C4-2B (cell line): Measurements from ENCODE around the gene CD69.
"Not testable (repeated sequence)": the region's sequence is repeated elsewhere in the genome, so short reads cannot be mapped to it uniquely, and the experiment has no call there.

Experiments
- H3K27ac ChIP-seq: fragments of 450-650 bp; 2 replicates; pipeline ENCODE4 v1.5.1; 2017
- ZFX ChIP-seq: fragments of 450-650 bp; IDR thresholded peaks from 2 replicates; pipeline ENCODE4 v1.6.1; 2017
- TF ChIP-seq, protein P1 (sequence below): fragments of 450-650 bp; conservative IDR thresholded peaks from 2 replicates; pipeline ENCODE4 v1.5.1; 2017; ENCODE audit warnings: mild to moderate bottlenecking

The CD69 gene

DNA sequence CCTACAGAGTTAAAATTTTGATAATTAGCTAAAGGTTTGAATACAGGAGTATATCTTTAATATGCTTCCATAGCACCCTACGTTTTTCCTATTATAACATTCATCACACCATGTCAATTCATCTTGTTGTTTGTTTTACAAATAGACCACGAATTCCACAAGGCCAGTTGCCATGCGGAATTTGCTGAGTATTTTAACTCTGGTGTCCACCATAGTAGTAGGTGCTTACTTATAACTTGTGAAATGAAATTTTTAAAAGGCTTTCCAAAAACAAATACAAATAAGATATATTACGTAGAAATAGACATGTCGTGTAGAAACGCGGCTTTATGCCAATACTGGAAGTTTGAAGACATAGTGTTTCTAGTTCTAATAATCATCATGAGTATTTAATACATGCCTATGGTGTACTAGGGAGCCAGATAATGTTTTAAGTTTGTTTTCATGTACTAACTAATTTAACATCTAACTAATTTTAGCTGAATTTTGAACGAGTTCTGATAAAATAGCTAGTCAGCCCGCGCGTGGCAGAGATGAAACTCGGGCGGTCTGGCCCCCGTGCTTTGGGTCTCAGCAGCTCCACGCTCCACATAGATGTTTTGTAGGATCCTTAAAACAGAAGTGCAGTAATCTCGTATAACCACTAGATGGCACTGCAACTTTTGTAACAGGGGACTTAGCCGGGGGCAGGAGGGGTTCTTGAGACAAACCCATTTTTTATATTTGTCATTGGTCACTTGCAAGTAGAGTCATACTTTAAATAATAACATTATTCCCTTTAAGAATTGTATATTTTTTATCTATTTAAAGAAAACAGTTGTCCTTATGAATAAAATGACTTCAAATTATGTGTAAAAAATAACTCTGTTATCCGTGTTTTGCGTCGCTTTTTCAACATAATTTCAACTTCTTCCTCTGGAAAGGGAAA, 10.2 kb downstream of the CD69 start:
- H3K27ac ChIP-seq = no peak overlapping the region
- TF ChIP-seq, protein P1, sequence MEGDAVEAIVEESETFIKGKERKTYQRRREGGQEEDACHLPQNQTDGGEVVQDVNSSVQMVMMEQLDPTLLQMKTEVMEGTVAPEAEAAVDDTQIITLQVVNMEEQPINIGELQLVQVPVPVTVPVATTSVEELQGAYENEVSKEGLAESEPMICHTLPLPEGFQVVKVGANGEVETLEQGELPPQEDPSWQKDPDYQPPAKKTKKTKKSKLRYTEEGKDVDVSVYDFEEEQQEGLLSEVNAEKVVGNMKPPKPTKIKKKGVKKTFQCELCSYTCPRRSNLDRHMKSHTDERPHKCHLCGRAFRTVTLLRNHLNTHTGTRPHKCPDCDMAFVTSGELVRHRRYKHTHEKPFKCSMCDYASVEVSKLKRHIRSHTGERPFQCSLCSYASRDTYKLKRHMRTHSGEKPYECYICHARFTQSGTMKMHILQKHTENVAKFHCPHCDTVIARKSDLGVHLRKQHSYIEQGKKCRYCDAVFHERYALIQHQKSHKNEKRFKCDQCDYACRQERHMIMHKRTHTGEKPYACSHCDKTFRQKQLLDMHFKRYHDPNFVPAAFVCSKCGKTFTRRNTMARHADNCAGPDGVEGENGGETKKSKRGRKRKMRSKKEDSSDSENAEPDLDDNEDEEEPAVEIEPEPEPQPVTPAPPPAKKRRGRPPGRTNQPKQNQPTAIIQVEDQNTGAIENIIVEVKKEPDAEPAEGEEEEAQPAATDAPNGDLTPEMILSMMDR = peak; percentile 91
- no peak for TF ChIP-seq ZFX

DNA sequence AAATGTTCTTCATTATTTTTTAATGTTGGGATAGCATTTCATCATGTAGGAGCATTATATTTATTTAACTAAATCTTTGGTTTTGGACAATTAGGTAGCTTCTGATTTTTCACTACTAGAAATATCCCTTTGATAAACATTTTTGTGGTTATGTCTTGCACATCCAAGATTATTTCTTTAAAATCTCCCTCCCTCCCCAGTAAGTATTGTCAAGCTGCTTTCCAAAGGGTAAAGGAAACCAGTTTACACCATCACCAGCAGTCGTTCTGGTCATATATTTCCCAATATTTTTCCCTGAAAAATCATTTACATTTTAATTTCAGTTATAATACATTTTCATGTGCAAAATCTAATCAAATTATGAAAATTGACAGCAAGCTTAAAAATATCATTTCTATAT, 11.1 kb downstream of the CD69 start:
- TF ChIP-seq, protein P1 = no peak
- no peak for TF ChIP-seq ZFX
- no peak overlapping the region for H3K27ac ChIP-seq

DNA sequence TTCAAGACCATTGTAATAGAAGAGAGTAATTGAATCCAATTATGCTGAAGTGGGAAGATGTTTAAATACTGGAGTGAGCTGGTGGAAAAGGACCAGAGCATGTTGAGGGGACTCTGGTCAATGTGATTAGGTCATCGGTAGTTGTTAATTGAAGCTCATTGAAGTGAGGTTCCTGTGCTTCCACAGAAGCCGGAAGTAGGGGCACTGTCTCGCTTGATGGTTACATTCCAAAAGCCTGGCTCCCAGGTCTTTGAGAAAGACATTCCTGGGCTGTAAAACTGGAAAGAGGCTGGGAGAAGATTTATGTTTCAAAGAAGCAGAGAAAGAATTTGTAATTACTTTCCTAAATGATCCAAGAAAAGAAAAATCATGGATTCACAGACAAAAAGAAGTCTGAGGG, 15.5 kb downstream of the CD69 start:
- no peak for TF ChIP-seq ZFX
- TF ChIP-seq, protein P1 = no peak
- no peak overlapping the region for H3K27ac ChIP-seq

GRCh38 chr12:9742661-9743060, 18.0 kb downstream of the CD69 start:
- no peak overlapping the region for H3K27ac ChIP-seq
- TF ChIP-seq ZFX = no peak
- TF ChIP-seq, protein P1 = no peak

DNA sequence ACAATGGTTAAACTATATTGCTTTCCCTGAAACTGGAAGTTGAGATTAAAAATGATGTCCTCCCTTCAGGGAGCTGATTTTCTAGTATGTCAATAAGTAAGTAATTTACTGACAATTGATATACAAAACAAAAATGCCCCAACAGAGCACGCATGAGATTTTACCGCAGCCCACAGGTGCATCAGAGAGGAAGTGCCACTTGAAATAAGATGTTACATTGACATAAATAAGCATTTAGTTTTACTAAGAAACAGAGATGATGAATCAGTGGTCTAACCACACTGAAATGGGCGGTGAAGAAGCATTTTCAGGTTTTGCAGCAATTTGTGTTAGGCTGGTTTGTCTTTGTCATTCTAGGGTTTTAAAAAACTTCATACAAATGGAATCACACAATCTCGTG, 19.0 kb downstream of the CD69 start:
- TF ChIP-seq, protein P1 = no peak
- no peak for TF ChIP-seq ZFX
- H3K27ac ChIP-seq = no peak overlapping the region

- TF ChIP-seq, protein P1 = no peak
- no peak for TF ChIP-seq ZFX
- H3K27ac ChIP-seq = peak overlapping the region; percentile 34; the same call in 1 of the 2 replicates
Observed at GRCh38 chr12:9740106-9740750, 20.5 kb downstream of the CD69 start.

DNA sequence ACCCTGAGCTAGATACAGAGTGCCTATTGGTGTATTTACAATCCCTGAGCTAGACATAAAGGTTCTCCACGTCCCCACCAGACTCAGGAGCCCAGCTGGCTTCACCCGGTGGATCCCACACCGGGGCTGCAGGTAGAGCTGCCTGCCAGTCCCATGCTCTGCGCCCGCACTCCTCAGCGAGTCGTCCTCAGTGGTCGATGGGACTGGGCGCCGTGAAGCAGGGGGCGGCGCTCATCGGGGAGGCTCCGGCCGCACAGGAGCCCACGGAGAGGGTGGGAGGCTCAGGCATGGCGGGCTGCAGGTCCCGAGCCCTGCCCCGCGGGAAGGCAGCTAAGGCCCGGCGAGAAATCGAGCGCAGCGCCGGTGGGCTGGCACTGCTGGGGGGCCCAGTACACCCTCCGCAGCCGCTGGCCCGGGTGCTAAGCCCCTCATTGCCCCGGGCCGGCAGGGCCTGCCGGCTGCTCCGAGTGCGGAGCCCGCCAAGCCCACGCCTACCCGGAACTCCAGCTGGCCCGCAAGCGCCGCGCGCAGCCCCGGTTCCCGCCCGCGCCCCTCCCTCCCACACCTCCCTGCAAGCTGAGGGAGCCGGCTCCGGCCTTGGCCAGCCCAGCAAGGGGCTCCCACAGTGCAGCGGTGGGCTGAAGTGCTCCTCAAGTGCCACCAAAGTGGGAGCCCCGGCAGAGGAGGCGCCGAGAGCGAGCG, 21.1 kb downstream of the CD69 start:
- peak overlapping the region; percentile 34; the same call in 1 of the 2 replicates for H3K27ac ChIP-seq

- not testable (repeated sequence) for H3K27ac ChIP-seq
Observed at GRCh38 chr12:9738905-9739304, 21.8 kb downstream of the CD69 start.
